ENCODE measurements around the gene DAPK1.

Gene DAPK1

GRCh38 chr9:87686520-87687090 is 188.9 kb downstream of the DAPK1 start:
- no peak for DNase-seq (ENCODE audit: low spot score)

DNA sequence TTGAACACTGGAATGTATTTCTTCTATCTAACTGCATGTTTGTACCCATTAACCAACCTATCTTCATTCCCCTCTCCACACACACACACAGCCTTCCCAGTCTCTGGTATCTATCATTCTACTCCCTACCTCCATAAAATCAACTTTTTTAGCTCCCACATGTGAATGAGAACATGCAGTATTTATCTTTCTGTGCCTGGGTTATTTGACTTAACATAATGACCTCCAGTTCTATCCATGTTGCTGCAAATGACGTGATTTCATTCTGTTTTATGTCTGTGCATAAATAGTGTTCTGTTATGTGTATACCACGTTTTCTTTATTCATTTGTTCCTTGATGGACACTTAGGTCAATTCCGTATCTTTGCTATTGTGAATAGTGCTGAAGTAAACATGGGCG is 189.5 kb downstream of the DAPK1 start:
- no peak for DNase-seq (ENCODE audit: low spot score)

DNA sequence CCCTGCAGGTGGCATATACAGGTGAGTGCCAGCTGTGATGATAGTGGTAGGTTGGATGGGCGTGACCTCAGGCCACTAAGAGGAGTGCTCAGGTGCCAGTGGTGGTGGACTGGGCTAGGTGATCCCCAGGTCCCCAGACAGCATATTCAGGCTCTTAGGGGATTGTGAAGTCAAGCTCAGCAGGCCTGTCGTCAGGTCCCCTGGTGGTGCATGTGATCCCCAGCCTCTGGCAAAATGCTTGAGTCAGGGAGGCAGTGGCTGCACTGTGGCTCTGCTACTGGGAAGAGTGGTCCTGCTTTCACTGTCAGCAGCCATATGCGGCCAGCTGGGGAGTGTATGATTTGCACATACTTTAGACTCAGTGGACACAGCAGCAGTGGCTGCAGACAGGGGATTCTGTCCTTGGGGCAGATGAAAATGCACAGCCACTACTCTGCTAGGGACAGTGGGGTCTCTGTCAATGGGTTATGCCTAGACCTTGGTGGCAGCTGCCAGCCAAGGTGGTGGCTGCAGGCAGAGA is 196.6 kb downstream of the DAPK1 start:
- DNase-seq (ENCODE audit: low spot score): no peak

DNA sequence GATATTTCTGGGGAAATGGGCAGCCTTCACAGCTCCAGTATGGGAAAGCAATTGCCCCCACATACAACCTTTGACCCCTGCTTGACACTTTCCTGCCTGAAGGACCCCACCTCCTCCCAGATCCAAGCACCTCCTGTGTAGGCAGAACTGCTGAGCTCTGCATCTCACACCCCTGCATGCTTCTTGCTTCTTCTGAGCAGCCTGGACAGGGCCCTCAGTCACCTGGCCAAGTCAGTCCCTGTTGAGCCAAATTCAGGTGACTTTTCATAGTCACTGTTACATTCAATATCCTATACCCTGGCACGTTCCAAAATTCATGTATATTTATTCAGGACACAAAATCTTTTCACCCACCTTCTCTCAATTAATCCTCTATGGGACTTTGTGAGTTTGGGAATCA is 197.9 kb downstream of the DAPK1 start:
- no peak for DNase-seq (ENCODE audit: low spot score)

DNA sequence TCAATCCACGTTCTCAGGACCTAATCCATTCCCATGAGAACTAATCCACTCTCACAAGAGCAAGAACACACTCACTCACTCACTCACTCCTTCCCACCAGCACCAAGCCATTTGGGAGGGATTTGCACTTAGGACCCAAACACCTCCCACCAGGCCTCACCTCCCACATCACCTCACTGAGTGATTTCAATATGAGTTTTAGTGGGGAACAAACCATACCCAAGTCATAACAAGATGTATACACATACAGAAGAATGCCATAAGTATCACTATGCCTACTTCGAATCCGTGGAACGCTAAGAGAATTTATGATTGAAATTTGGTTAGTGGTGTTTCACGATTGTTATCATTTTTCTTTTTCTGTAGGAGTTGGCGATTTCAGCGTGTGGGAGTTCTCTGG is 199.0 kb downstream of the DAPK1 start:
- DNase-seq (ENCODE audit: low spot score): no peak

DNA sequence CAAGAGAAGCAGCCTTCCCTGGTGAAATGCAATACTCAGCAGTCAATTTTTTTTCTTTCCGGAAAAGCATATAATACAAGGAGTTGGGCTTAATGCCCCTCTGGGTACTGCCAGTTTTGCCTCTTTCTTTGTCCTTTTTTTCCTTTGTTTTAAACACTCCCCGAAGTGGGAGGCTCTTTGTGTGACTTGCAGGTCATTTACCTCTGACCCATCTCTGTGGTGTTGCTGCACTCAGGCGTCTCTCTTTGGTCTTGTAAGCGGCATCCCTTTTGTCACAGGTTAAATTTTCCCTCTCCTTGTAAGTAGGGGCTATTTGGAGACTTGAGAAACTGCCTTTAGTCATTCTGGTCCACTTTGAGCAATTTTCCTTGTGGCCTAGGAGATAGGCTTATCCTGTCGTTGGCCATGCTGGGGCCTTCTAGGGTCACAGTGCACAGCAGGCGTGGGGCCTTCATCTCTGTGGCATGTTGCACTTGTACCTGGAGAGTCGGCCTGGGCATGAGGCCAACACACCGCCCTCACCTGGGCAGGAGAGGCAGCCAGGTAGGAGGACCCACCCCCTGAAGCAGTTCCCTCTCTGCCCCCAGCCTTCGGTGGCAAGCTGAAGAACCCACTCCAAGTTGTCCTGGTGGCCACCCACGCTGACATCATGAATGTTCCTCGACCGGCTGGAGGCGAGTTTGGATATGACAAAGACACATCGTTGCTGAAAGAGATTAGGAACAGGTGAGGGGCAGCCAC is 200.6 kb downstream of the DAPK1 start:
- no peak for DNase-seq (ENCODE audit: low spot score)

GRCh38 chr9:87699835-87700234 is 202.2 kb downstream of the DAPK1 start:
- DNase-seq (ENCODE audit: low spot score): no peak

DNA sequence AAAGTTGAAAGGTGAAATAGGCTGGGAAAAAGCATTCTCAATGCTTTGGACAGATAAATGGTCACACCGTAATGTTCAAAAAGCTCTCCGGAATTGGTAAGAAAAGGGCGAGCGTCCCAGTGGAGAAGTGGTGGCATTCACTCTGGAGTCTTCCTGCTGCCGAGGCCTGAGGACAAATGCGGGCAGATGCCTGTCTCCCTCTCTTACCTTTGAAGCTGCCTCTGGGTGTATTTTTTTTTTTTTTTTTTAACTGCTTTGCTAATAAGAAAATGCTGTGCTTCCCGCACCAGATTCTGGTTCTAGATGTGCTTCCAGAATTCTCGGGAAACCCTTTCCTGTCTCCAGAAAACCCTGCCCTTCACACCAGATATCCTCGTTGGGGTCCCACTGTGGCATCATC is 203.8 kb downstream of the DAPK1 start:
- DNase-seq (ENCODE audit: low spot score): no peak

GRCh38 chr9:87701931-87702421 is 204.3 kb downstream of the DAPK1 start:
- DNase-seq (ENCODE audit: low spot score): no peak

- no peak for DNase-seq (ENCODE audit: low spot score)
Measured at GRCh38 chr9:87702921-87703320, 205.3 kb downstream of the DAPK1 start.

- no peak for DNase-seq (ENCODE audit: low spot score)
Measured at GRCh38 chr9:87703636-87704276, 206.1 kb downstream of the DAPK1 start.

DNA sequence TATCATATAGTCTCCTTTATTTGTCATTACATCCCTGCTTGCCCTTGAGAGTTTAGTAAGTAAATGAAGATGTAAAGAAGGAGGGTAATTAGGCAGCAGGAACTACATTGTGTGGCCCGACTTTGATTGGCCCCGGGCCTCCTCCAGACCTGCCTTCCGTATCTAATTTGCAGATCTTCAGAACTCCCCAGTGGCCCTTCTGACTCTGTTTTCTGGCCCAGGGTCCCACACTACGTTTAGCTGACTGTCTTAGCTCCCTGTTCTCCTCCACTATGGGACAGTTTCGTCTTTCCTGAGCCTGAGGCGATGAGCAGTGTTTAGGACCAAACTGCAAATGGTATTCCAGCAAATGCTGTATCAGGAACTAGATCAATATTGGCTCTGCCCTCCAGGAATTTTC is 206.7 kb downstream of the DAPK1 start:
- no peak for DNase-seq (ENCODE audit: low spot score)

- no peak for DNase-seq (ENCODE audit: low spot score)
Measured at GRCh38 chr9:87706066-87706739, 208.5 kb downstream of the DAPK1 start.

DNA sequence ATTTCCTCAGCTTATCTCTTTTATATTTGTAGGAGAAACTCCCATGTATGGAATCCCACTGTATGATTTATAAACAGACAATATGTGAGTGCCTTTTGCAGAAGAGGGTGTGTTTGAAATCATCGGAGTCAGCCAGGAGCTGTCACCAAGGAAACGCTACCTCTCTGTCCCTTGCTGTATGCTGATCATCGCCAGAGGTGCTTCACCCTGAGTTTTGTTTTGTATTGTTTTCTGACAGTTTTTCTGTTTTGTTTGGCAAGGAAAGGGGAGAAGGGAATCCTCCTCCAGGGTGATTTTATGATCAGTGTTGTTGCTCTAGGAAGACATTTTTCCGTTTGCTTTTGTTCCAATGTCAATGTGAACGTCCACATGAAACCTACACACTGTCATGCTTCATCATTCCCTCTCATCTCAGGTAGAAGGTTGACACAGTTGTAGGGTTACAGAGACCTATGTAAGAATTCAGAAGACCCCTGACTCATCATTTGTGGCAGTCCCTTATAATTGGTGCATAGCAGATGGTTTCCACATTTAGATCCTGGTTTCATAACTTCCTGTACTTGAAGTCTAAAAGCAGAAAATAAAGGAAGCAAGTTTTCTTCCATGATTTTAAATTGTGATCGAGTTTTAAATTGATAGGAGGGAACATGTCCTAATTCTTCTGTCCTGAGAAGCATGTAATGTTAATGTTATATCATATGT is 210.3 kb downstream of the DAPK1 start:
- no peak for DNase-seq (ENCODE audit: low spot score)

- no peak for DNase-seq (ENCODE audit: low spot score)
Measured at GRCh38 chr9:87708546-87708945, 210.9 kb downstream of the DAPK1 start.

GRCh38 chr9:87708986-87709728 is 211.5 kb downstream of the DAPK1 start:
- no peak for DNase-seq (ENCODE audit: low spot score)

- DNase-seq (ENCODE audit: low spot score): no peak
Measured at GRCh38 chr9:87710443-87710842, 212.8 kb downstream of the DAPK1 start.

DNA sequence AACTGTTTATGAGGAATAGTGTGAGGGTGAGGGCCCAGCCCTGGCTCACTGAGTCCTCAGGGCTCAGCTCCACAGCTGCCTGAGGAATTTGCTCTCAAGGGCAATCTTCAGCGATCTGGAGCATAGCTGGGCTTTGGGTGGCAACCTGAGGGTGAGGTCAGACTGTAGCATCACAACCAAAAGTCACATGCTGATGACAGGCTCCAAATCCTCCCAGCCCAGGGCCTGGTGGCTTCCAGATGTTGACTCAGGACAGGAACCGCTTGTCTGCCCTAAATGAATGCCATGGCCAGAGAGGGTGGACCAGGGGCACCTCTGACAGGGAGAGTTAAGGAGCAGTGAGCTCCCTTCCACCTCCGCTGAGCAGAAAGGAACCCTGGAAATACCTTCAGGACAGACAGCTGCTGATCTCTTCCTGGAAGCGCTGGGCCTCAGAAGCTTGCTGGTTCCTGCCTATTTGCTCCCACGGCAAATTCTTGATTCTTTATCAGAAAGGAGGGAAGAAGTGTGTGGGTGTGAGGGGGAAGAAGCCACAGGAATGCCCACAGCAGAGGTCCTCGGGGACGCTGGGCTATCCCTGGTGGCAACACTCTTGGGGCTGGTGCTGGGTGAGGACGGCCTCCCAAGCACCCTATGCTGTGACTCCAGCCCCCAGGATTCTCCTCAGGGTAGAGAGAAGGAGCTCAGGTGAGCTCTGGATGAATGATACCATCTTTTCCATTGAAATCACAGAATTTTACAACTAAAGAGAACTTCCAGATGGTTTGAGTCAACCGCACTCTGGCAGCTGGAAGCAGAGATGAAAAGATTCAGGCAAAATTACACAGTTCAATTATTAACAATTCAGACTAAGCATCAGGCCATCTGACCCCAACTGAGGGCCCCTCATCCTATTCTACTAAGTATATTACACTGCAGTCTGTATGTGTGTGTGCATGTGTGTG is 214.5 kb downstream of the DAPK1 start:
- DNase-seq (ENCODE audit: low spot score): no peak

- DNase-seq (ENCODE audit: low spot score): no peak
Measured at GRCh38 chr9:87712801-87713277, 215.2 kb downstream of the DAPK1 start.
